Duodenal mucosa (tissue), 2 donors: ENCODE results near the gene FA2H.
A peak's percentile ranks its signal among the peaks of the same experiment; 100 is the strongest.

ENCODE experiments used
- H3K27ac ChIP-seq: one replicate; pipeline ENCODE4 v1.7.0; 2013; ENCODE audit warnings: low read depth, low read length
- H3K27me3 ChIP-seq, 2 donors: one replicate each; pipeline ENCODE4 v1.7.0; 2013; ENCODE audit warnings: low read length in 2 of 2, control low read depth in 1 of 2; ENCODE audit not compliant: insufficient read depth in 2 of 2, control insufficient read depth in 1 of 2
- H3K36me3 ChIP-seq, 2 donors: one replicate each; pipeline ENCODE4 v1.7.0; 2013; ENCODE audit warnings: low read length in 2 of 2, control low read depth in 1 of 2; ENCODE audit not compliant: insufficient read depth in 2 of 2, control insufficient read depth in 1 of 2
- H3K4me1 ChIP-seq, 2 donors: one replicate each; pipeline ENCODE4 v1.7.0; 2013; ENCODE audit warnings: low read length in 2 of 2, control low read depth in 1 of 2; ENCODE audit not compliant: insufficient read depth in 2 of 2, control insufficient read depth in 1 of 2
- H3K4me3 ChIP-seq, 2 donors: one replicate each; pipeline ENCODE4 v1.7.0; 2013; ENCODE audit warnings: low read length in 2 of 2, low read depth in 1 of 2
- H3K9ac ChIP-seq, 2 donors: one replicate each; pipeline ENCODE4 v1.7.0; 2013; ENCODE audit warnings: low read length in 2 of 2, low read depth in 1 of 2
- H3K9me3 ChIP-seq, 2 donors: one replicate each; pipeline ENCODE4 v1.7.0; 2013; ENCODE audit warnings: low read length in 2 of 2, control low read depth in 1 of 2; ENCODE audit not compliant: control insufficient read depth in 1 of 2

FA2H gene

GRCh38 chr16:74737521-74737920 lies 37.1 kb downstream of the FA2H start:
- H3K9ac ChIP-seq: no peak overlapping the region
- H3K27me3 ChIP-seq: no peaks in the 10 kb centered on the region
- H3K36me3 ChIP-seq: peaks cover 3% of the 10 kb centered on the region in 2 donors
- no peak overlapping the region for H3K4me3 ChIP-seq
- no peaks in the 10 kb centered on the region for H3K9me3 ChIP-seq
- H3K4me1 ChIP-seq: peaks cover 12 to 18% of the 10 kb centered on the region in 2 donors
- no peak overlapping the region for H3K27ac ChIP-seq

DNA sequence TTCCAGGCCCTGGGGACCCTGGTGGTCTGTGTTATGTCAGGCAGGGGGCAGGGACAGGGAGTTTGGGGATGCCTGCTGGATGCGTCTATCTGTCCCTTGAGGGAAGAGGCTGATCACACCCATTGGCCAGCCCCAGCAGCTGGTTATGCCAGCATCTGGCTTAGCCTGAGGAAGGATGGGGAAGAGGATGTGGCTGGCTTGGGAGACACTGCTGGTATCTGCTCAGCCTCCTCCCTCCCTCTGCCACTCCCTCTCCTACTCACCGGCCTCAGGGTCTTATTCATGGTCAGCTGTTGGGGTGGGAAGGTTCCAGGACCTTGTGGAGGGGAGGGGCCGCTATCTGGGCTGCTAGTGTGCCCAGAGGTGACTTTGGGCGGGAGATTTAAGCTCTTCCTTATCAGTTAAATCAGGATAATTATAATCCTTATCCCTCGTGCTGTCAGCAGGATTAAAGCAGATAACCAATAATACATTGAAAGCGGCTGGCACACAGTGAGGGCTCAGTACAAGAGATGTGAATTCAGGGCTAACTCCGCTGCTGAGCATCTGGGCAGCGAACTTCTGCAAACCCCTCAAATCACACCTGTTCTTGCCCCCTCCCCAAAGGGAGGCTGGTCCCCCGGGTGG lies 38.0 kb downstream of the FA2H start:
- Histone ChIP-seq H3K36me3 (peaks cover 3% of the 10 kb centered on the region in 2 donors), H3K4me1 (peaks cover 3 to 14% of the 10 kb centered on the region in 2 donors), H3K27me3 (no peaks in the 10 kb centered on the region), H3K9ac (no peak overlapping the region), H3K27ac (no peak overlapping the region), H3K4me3 (no peak overlapping the region), H3K9me3 (no peaks in the 10 kb centered on the region)

- Histone ChIP-seq H3K9me3 (no peaks in the 10 kb centered on the region), H3K36me3 (peaks cover 3% of the 10 kb centered on the region in 2 donors), H3K4me1 (peaks cover 3 to 7% of the 10 kb centered on the region in 2 donors), H3K4me3 (no peak overlapping the region), H3K9ac (no peak overlapping the region), H3K27me3 (no peaks in the 10 kb centered on the region), H3K27ac (no peak overlapping the region)
Observed at GRCh38 chr16:74735554-74735953, 39.1 kb downstream of the FA2H start.

DNA sequence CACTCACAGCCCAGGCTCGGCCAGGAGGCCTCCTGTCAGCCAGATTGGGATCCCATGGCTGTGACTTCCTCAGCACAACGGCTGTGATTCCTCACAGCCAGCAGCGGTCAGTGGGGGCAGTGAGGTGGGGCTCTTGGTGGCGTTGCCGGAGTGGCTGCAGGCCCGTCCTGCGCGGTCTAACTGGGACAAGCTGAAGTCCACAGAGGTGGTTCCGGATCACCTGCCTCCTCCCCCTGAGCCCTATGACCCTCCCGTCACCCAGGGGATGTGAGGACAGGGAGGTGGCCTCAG lies 39.5 kb downstream of the FA2H start:
- no peak overlapping the region for H3K4me3 ChIP-seq
- H3K36me3 ChIP-seq: peaks cover 3% of the 10 kb centered on the region in 2 donors
- H3K4me1 ChIP-seq: peaks cover 7 to 11% of the 10 kb centered on the region in 2 donors
- no peaks in the 10 kb centered on the region for H3K27me3 ChIP-seq
- no peaks in the 10 kb centered on the region for H3K9me3 ChIP-seq
- H3K9ac ChIP-seq: no peak overlapping the region
- no peak overlapping the region for H3K27ac ChIP-seq

DNA sequence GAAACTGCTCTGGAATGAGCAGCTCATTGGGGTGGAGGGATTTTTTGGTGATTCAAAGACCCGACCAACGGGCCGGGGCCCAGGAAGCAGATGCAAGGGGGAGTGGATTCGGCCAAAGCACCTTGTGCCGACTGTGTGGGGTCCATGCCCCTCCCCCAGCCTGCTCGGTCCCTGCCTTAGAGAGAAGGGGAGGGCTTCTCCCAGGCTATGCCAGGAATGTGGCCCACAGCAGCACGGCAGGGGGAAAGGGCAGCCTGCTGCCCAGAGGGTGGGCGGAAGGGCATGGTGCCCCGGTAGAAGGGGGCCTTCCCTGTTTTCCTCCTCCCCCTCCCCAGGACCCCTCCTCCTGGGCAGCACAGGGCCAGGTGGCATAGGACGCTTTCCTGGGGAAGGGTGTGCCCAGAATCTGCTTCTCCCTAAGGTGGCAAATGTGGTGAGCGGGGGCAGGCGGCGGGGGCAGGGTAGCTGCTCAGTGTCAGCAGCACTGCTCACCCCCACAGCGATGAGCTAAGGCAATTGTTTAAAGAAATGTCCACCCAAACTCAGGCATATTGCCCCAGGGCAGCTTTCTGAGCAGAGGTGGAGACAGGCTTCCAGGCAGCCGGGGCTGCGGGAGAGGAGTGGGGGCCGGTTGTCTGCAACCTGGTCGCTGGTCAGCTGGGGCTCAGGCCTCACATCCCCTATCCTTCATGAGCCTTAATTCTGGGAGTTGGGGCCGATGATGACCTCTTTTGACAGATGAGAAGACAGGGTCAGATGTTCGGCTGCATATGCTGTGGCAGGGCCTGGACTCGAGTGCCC lies 40.1 kb downstream of the FA2H start:
- Histone ChIP-seq H3K27me3 (no peaks in the 10 kb centered on the region), H3K9ac (no peak overlapping the region)

DNA sequence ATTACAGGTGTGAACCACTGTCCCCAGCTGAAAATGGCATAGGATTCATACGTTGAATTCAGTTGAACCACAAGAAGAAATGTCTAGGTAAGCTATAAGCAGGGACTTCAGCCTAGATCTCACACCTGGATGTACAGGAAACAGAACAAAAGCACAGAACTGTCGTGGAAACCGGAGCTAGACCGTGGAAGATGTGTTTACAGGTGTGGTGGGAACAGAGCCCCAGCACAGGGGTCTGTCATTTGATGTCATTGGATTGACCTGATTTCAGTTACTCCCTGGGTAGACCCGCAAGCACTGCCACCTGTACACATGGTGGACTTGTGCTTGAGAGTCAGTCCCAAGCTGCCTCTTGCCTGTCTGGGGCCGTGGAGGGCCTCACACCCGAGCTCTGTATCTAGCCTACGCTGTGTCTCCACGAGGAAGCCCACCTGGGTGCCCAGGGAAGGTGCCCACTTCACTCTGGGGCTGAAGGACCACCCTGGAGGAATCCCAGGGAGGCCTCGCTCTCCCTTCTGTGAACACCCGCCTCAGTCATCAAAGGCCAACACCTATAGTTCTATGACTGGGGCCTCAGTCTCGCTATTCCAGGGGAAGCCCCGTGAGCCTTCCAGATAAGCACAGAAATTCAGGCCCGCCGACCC lies 41.8 kb downstream of the FA2H start:
- Histone ChIP-seq H3K36me3 (no peaks in the 10 kb centered on the region), H3K9me3 (no peaks in the 10 kb centered on the region), H3K27me3 (no peaks in the 10 kb centered on the region), H3K4me3 (no peak overlapping the region), H3K4me1 (peaks cover 17% of the 10 kb centered on the region in 2 donors), H3K9ac (no peak overlapping the region), H3K27ac (no peak overlapping the region)

More for the DNA sequence above, 40.1 kb downstream of the FA2H start:
- Histone ChIP-seq H3K4me1 (peaks cover 13 to 17% of the 10 kb centered on the region in 2 donors), H3K9me3 (no peaks in the 10 kb centered on the region), H3K4me3 (no peak overlapping the region), H3K36me3 (peaks cover 3% of the 10 kb centered on the region in 2 donors), H3K27ac (no peak overlapping the region)

- Histone ChIP-seq H3K9ac (no peak overlapping the region), H3K4me1 (peaks cover 16 to 17% of the 10 kb centered on the region in 2 donors), H3K4me3 (no peak overlapping the region), H3K27me3 (no peaks in the 10 kb centered on the region), H3K9me3 (no peaks in the 10 kb centered on the region), H3K36me3 (no peaks in the 10 kb centered on the region), H3K27ac (no peak overlapping the region)
Observed at GRCh38 chr16:74731853-74732477, 42.7 kb downstream of the FA2H start.

- Histone ChIP-seq H3K4me3 (peak overlapping the region in 1 of 2 donors; percentile 12), H3K27me3 (no peaks in the 10 kb centered on the region), H3K4me1 (peaks cover 23 to 27% of the 10 kb centered on the region in 2 donors), H3K27ac (peak overlapping the region; percentile 75), H3K9ac (peak overlapping the region; percentile 29 to 44), H3K36me3 (no peaks in the 10 kb centered on the region), H3K9me3 (no peaks in the 10 kb centered on the region)
Observed at GRCh38 chr16:74729783-74730683, 44.6 kb downstream of the FA2H start.

DNA sequence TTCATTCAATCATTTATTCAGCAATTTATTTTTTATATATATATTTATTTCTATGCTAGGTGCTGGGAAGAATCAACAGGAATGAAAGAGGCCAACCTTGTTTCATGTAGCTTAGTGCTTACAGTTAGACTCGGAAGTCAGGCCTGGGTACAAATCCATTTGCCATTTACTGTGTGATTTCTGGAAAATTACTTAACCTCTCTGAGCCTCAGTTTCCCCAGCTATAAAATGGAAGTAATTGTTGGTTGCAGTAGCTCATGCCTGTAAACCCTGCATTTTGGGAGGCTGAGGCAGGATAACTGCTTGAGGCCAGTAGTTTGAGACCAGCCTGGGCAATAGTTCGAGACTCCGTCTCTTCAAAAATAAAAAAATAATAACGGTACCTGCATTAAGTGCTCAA lies 46.7 kb downstream of the FA2H start:
- H3K4me3 ChIP-seq: no peak overlapping the region
- no peaks in the 10 kb centered on the region for H3K9me3 ChIP-seq
- H3K9ac ChIP-seq: no peak overlapping the region
- H3K36me3 ChIP-seq: peaks cover 0 to 4% of the 10 kb centered on the region in 2 donors
- no peak overlapping the region for H3K27ac ChIP-seq
- no peaks in the 10 kb centered on the region for H3K27me3 ChIP-seq
- peaks cover 23 to 30% of the 10 kb centered on the region in 2 donors for H3K4me1 ChIP-seq
